CD4-positive, alpha-beta T cell (primary cell): Measurements from ENCODE around the gene GLUL. TPM values are rescaled to one million over a fixed set of nuclear protein-coding genes. Genes with fewer than 3 reads are reported as not detected.

Experiments
- ATAC-seq: fragments of 200-7000 bp; cut with Tn5 transposase; one replicate; pipeline ENCODE4 v1.10.0; 2022; ENCODE audit warnings: mild to moderate bottlenecking; ENCODE audit not compliant: poor library complexity
- CTCF ChIA-PET: fragments of 350-600 bp; sonication (Branson Sonifier 250); formaldehyde crosslinking; loops from one replicate; lab custom pipeline; 2021; ENCODE audit warnings: antibody characterized with exemption, inconsistent platforms; lab: Charles Lee
- POLR2A ChIA-PET: fragments of 350-600 bp; sonication (Branson Sonifier 250); formaldehyde crosslinking; loops from one replicate; lab custom pipeline; 2021; ENCODE audit warnings: antibody characterized with exemption, inconsistent platforms; lab: Charles Lee
- DNase-seq, 14 experiments: peaks; one replicate each; pipeline ENCODE4 v3.0.0-alpha.2; 2013 to 2020; ENCODE audit warnings: mixed read lengths in 2 of 14
- H3K27ac ChIP-seq, 2 donors: one replicate each; pipeline versions ENCODE4 v1.5.1 to v1.7.0; 2013; ENCODE audit warnings: low read length in 2 of 2, low read depth in 1 of 2, mild to moderate bottlenecking in 1 of 2
- H3K27me3 ChIP-seq, 2 experiments: 1 replicate in 1 of 2; 2 replicates in 1 of 2; pipeline versions ENCODE4 v1.6.1 to v1.7.0; 2013; ENCODE audit warnings: low read length in 2 of 2, control low read depth in 1 of 2, mild to moderate bottlenecking in 1 of 2, moderate library complexity in 1 of 2; ENCODE audit not compliant: insufficient read depth in 2 of 2, control insufficient read depth in 1 of 2
- H3K36me3 ChIP-seq: one replicate; pipeline ENCODE4 v1.6.1; 2013; ENCODE audit warnings: low read length, control low read depth; ENCODE audit not compliant: insufficient read depth
- H3K4me1 ChIP-seq: one replicate; pipeline ENCODE4 v1.6.1; 2013; ENCODE audit warnings: low read length, control low read depth; ENCODE audit not compliant: insufficient read depth
- H3K4me3 ChIP-seq: one replicate; pipeline ENCODE4 v1.5.1; 2013; ENCODE audit warnings: mild to moderate bottlenecking, low read length, moderate library complexity
- H3K9me3 ChIP-seq, 2 experiments: 1 replicate in 1 of 2; 2 replicates in 1 of 2; pipeline versions ENCODE4 v1.6.1 to v1.7.0; 2013; ENCODE audit warnings: low read length in 2 of 2, mild to moderate bottlenecking in 2 of 2, control low read depth in 1 of 2, moderate library complexity in 1 of 2; ENCODE audit not compliant: control insufficient read depth in 1 of 2, insufficient read depth in 1 of 2
- H3K27ac Mint-ChIP-seq: one replicate; pipeline ENCODE4 v1.8.0; 2020; ENCODE audit warnings: mixed read lengths
- H3K27me3 Mint-ChIP-seq: one replicate; pipeline ENCODE4 v1.8.0; 2021; ENCODE audit warnings: mixed read lengths
- H3K36me3 Mint-ChIP-seq: one replicate; pipeline ENCODE4 v1.8.0; 2021; ENCODE audit warnings: low read depth, mixed read lengths
- H3K4me1 Mint-ChIP-seq: one replicate; pipeline ENCODE4 v1.8.0; 2021; ENCODE audit warnings: low read depth, mixed read lengths
- H3K4me3 Mint-ChIP-seq: one replicate; pipeline ENCODE4 v1.8.0; 2020; ENCODE audit warnings: mild to moderate bottlenecking, mixed read lengths
- H3K9me3 Mint-ChIP-seq: one replicate; pipeline ENCODE4 v1.8.0; 2020; ENCODE audit warnings: mixed read lengths
- CTCF ChIP-seq: fragments of 200-600 bp; IDR thresholded peaks from one replicate; pipeline ENCODE4 v1.8.0; 2022; ENCODE audit warnings: antibody characterized with exemption, mild to moderate bottlenecking
- intact Hi-C, 2 experiments: fragments of 100-400 bp; cut with DNase I in 1 of 2; cut with micrococcal nuclease in 1 of 2; formaldehyde crosslinking; loops; one replicate each; pipeline versions ENCODE4 v1.15.1 to v1.9.0; 2023 to 2025; cut with DNase I, micrococcal nuclease
- total RNA-seq, 174 experiments: library from RNA in 2 of 174; stranded (reverse) in 2 of 174; gene quantifications; one replicate each; pipeline ENCODE4 v1.2.3 and lab custom pipeline; 2021 to 2026

GLUL gene
- total RNA-seq, 2 experiments from 2014 or later, result 60.4 to 64.0 TPM

GRCh38 chr1:182359645-182360044, 31.9 kb downstream of the GLUL start:
- no peaks in the 10 kb centered on the region for H3K9me3 Mint-ChIP-seq
- Histone ChIP-seq H3K4me3 (no peak overlapping the region), H3K36me3 (no peaks in the 10 kb centered on the region), H3K9me3 (no peaks in the 10 kb centered on the region), H3K4me1 (no peaks in the 10 kb centered on the region), H3K27me3 (no peaks in the 10 kb centered on the region), H3K27ac (no peak overlapping the region)
- no peak for TF ChIP-seq CTCF
- DNase-seq, result no peak
- POLR2A ChIA-PET, result no interaction called here
- H3K4me1 Mint-ChIP-seq, result no peaks in the 10 kb centered on the region
- CTCF ChIA-PET, result no interaction called here
- no peak overlapping the region for H3K27ac Mint-ChIP-seq
- H3K27me3 Mint-ChIP-seq, result no peaks in the 10 kb centered on the region
- no peak overlapping the region for H3K4me3 Mint-ChIP-seq
- ATAC-seq, result no peak
- intact Hi-C loops, result no loop called here
- no peaks in the 10 kb centered on the region for H3K36me3 Mint-ChIP-seq

- Mint-ChIP-seq H3K4me1 (no peaks in the 10 kb centered on the region), H3K27me3 (no peaks in the 10 kb centered on the region), H3K27ac (no peak overlapping the region), H3K36me3 (no peaks in the 10 kb centered on the region), H3K9me3 (no peaks in the 10 kb centered on the region), H3K4me3 (no peak overlapping the region)
- ChIA-PET CTCF (no interaction called here), POLR2A (no interaction called here)
- intact Hi-C loops, result no loop called here
- no peaks in the 10 kb centered on the region for H3K36me3 ChIP-seq
- H3K27ac ChIP-seq, result no peak overlapping the region
- DNase-seq, result no peak
- no peak for ATAC-seq
- TF ChIP-seq CTCF, result no peak
- H3K4me1 ChIP-seq, result no peaks in the 10 kb centered on the region
- H3K27me3 ChIP-seq, result no peaks in the 10 kb centered on the region
- no peaks in the 10 kb centered on the region for H3K9me3 ChIP-seq
- no peak overlapping the region for H3K4me3 ChIP-seq
Measured at GRCh38 chr1:182357913-182358312, 33.7 kb downstream of the GLUL start.

DNA sequence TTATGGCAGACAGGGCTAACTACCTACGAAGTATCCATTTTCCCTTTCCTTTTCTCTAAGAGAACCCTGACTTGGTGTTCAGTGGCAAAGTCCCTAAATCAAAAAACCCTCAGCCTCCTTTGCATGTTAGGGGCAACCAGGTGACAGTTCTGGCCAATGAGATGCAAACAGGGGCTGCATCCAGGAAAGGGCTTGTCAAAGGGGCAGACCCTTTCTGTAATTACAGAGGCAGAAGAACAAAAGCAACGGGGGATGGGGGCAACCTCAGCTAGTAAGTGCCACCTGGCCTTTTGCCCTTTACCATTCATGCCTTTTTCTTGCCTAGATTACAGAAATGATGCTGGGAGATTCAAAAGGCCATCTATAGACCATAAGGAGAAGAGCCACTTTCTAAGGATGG, 34.4 kb downstream of the GLUL start:
- no peaks in the 10 kb centered on the region for H3K4me1 ChIP-seq
- intact Hi-C loops, result no loop called here
- no peaks in the 10 kb centered on the region for H3K9me3 ChIP-seq
- Mint-ChIP-seq H3K27me3 (no peaks in the 10 kb centered on the region), H3K27ac (no peak overlapping the region), H3K9me3 (no peaks in the 10 kb centered on the region), H3K4me3 (no peak overlapping the region), H3K36me3 (no peaks in the 10 kb centered on the region), H3K4me1 (no peaks in the 10 kb centered on the region)
- POLR2A ChIA-PET, result no interaction called here
- ATAC-seq (no peak), DNase-seq (no peak)
- no peak overlapping the region for H3K4me3 ChIP-seq
- CTCF ChIA-PET, result no interaction called here
- H3K36me3 ChIP-seq, result no peaks in the 10 kb centered on the region
- no peak overlapping the region for H3K27ac ChIP-seq
- TF ChIP-seq CTCF, result no peak
- H3K27me3 ChIP-seq, result no peaks in the 10 kb centered on the region
